HG03135 (cell line): Measurements from ENCODE around the gene MRFAP1.
"Not testable (repeated sequence)": the region's sequence is repeated elsewhere in the genome, so short reads cannot be mapped to it uniquely, and the experiment has no call there.

Source experiments
- ATAC-seq: cut with Tn5 transposase; IDR thresholded peaks from one replicate; pipeline ENCODE4 v1.9.1; 2021; ENCODE audit warnings: mild to moderate bottlenecking, moderate library complexity; ENCODE audit not compliant: unreplicated experiment

The MRFAP1 gene

GRCh38 chr4:6663596-6664393 is 23.3 kb downstream of the MRFAP1 start:
- no peak for ATAC-seq

- ATAC-seq: no peak
These were observed 24.8 kb downstream of the MRFAP1 start for GRCh38 chr4:6665320-6665654.

GRCh38 chr4:6668391-6668790 is 27.9 kb downstream of the MRFAP1 start:
- no peak for ATAC-seq

- ATAC-seq: no peak
These were observed 31.2 kb downstream of the MRFAP1 start for GRCh38 chr4:6671648-6672047.

GRCh38 chr4:6672131-6672530 is 31.6 kb downstream of the MRFAP1 start:
- no peak for ATAC-seq

GRCh38 chr4:6672541-6673190 is 32.2 kb downstream of the MRFAP1 start:
- ATAC-seq: not testable (repeated sequence)

DNA sequence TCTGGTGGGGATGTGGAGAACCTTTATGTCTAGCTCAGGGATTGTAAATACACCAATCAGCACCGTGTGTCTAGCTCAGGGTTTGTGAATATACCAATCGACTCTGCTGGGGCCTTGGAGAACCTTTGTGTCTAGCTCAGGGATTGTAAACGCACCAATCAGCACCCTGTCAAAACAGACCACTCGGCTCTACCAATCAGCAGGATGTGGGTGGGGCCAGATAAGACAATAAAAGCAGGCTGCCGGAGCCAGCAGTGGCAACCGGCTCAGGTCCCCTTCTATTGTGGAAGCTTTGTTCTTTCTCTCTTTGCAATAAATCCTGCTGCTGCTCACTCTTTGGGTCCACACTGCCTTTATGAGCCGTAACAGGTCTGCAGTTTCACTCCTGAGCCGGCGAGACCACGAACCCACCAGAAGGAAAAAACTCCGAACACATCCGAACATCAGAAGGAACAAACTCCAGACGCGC is 32.7 kb downstream of the MRFAP1 start:
- ATAC-seq: not testable (repeated sequence)

- peak; percentile 77 for ATAC-seq
These were observed 33.4 kb downstream of the MRFAP1 start for GRCh38 chr4:6673660-6674499.

DNA sequence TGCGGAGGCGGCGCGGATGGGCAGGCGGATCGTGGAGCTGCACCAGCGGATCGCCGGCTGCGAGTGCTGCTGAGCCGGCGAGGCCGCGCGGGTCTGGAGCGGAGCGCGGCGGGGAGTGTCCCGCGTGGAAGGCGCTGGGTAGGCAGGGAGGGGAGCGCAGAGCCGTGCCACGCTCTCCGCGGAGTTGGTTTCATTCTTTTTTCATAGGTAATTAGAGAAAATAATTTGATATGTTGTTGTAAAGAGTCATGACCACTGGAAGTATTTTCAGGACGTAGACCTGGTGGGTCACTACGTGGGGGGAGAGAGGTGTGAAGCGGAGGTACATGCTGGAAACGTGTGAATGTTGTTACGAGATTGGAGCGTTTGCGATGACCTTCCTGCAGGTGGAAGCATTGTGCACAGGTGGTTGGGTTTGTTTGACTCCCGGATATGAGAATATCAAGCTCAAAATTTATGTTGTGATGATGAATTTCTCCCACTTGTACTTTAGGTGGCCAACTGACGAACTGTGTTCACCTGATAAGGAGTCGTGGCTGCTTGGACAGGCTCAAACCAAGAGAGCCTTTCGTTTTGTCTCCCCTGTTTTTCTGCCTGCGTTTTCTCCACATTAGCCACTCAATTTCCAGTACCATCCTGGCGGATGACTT is 34.1 kb downstream of the MRFAP1 start:
- ATAC-seq: peak; percentile 41

- no peak for ATAC-seq
These were observed 36.5 kb downstream of the MRFAP1 start for GRCh38 chr4:6676722-6677558.

DNA sequence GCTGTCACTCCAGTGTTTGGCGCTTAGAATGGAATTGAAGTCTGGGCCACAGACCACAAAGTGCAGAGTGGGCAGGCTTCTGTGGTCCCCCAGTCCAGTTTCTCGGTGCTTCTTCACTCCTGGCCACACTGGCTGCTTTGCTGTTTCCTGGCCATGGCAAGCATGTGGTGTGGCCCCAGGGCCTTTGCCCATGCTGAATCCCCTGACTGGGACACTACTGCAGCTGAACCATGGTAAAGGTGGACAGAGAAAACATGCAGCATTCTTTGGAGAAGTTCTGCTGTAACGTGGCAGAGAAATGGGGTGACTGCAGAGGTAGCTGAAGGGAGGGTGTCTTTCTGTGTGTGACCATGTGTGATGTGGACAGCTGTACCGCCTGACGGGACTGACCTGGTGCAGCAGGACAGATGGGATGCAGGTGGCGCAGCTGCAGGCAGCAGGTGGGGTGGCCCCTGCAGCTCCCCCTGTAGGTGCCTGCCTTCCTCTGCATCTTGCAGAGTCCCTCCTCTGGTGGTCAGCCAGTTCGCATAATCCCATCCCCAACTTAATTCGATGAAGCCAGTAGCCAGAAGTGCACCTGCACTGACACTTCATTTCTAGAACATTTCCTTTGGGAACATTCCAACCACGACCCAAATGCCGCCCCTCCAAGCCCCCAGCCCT is 40.0 kb downstream of the MRFAP1 start:
- no peak for ATAC-seq

- ATAC-seq: no peak
These were observed 40.7 kb downstream of the MRFAP1 start for GRCh38 chr4:6681191-6681590.

GRCh38 chr4:6682862-6683590 is 42.5 kb downstream of the MRFAP1 start:
- ATAC-seq: no peak

DNA sequence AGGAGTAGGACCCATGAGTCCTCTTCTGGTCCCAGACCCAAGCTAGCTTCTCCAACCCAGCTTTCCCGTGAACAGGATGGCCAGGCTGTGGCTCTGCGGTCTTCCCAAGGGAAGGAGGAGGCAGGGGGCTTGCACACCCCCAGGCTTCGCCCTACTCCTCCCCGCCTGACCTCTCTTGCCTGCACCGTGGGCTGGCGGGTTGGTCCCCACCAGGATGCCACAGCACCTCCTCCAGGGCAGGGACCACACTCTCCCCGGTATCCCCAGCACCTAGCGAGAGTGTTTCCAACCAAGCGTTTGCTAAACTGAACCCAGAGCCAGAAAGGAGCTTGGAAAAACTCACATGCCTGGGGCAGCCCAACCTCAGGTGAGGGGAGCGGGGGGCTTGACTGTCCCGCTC is 44.2 kb downstream of the MRFAP1 start:
- ATAC-seq: no peak

- no peak for ATAC-seq
These were observed 45.8 kb downstream of the MRFAP1 start for GRCh38 chr4:6686104-6686787.

DNA sequence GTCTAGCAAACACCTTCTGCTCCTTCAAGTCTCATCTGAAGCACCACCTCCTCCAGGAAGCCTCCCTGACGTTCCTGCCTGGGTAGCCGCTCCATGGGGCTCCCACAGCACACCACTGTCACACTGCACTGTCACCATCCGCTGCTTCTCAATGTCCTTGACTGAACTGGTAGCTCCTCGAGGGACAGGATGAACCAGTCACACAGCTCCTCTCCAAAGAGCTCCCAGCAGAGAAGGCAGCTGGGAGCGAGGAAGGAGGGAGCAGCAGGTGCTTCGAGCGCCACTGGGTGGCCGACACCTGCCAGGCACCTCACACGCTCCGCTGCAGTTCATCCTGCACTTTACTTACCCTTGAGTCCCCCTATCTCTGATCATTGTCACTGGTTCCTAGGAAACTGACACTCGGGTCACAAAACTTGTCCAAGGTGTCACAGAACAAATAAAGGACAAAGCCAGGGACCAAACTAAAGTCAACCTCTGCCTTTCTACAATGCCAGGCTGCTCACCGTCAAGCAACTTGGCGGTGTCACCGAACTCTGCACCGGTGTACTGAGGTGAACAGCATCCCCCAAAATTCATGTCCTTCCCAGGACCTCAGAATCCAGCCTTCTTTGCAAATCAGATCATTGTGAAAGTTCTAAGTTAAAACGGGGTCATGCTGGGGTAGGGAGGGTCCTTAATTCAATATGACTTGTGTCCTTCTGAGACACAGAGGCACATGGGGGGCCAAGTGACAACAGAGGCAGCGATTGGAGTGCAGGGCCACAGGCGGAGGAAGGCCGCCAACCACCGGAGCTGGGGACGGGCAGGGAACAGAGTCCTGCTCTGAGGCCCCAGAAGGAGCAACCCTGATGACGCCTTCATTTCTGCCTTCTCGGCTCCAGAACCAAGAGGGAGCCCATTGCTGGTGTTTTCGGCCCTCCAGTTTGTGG is 47.7 kb downstream of the MRFAP1 start:
- no peak for ATAC-seq

DNA sequence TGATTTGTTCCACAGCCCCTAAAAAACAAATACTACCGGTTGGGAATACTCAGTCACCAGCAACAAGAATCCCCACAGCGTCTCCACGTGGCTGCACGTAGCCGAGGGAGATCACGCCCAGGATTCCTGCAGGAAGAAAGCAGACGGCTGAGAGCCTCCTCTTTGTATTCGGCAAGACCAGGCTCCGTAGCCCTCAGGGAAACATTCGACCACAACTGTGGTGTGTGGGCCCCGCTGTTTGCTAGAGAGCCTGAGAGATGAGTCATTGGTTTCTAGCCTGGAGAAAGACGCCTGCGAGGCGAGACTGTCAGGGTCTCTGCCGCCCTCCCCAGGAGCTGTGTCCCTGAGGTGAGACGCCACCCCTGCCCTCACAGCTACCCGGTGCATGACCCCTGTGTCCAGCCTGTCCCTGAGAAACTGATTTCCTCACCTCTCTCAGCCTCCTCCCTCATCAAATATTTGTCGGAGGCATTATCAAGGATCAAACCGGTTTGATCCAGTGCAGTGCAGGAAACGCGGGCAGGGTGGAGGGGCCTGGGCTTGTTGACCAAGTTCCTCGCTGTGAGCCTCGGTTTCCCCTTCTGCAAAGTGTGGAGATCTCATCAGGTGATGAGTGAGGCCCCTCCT is 48.5 kb downstream of the MRFAP1 start:
- peak; percentile 72 for ATAC-seq
